GM12878 (cell line): ENCODE data around the gene IER2. TPM values are rescaled to one million over a fixed set of nuclear protein-coding genes. Genes with fewer than 3 reads are reported as not detected.

ENCODE experiments used
- CHD2 ChIP-seq: IDR thresholded peaks from 2 replicates; pipeline ENCODE4 v1.6.1; 2011; ENCODE audit warnings: low read depth, low read length, improper control_type of control experiment, borderline replicate concordance
- DPF2 ChIP-seq: fragments of 450-650 bp; IDR thresholded peaks from 2 replicates; pipeline ENCODE4 v1.6.1; 2017; ENCODE audit warnings: mild to moderate bottlenecking
- EGR1 ChIP-seq, 2 experiments: IDR thresholded peaks; 1 replicate in 1 of 2; 2 replicates in 1 of 2; pipeline ENCODE4 v1.6.1; 2011 to 2012; ENCODE audit warnings: low read depth in 2 of 2, low read length in 2 of 2, borderline replicate concordance in 1 of 2, mild to moderate bottlenecking in 1 of 2, moderate library complexity in 1 of 2
- FOS ChIP-seq: IDR thresholded peaks from 3 replicates; pipeline ENCODE4 v1.6.1; 2011; ENCODE audit warnings: borderline replicate concordance; ENCODE audit not compliant: insufficient read length; ENCODE audit errors: extremely low read depth
- HDAC2 ChIP-seq: fragments of 200-600 bp; sonication (generic); IDR thresholded peaks from 2 replicates; pipeline ENCODE4 v1.6.1; 2017
- IKZF2 ChIP-seq, 2 experiments: fragments of 450-650 bp; IDR thresholded peaks; 2 replicates each; pipeline ENCODE4 v1.6.1; 2017; ENCODE audit warnings: mild to moderate bottlenecking in 2 of 2, moderate library complexity in 2 of 2
- KDM1A ChIP-seq: fragments of 200-600 bp; sonication (generic); IDR thresholded peaks from 2 replicates; pipeline ENCODE4 v1.6.1; 2016; ENCODE audit warnings: borderline replicate concordance
- MTA2 ChIP-seq: fragments of 450-650 bp; IDR thresholded peaks from 2 replicates; pipeline ENCODE4 v1.6.1; 2016; ENCODE audit warnings: low read depth, mild to moderate bottlenecking, moderate library complexity
- NFYA ChIP-seq: IDR thresholded peaks from 2 replicates; pipeline ENCODE4 v1.6.1; 2011; ENCODE audit warnings: low read depth, mild to moderate bottlenecking, low read length, improper control_type of control experiment, borderline replicate concordance
- PAX8 ChIP-seq: fragments of 450-650 bp; IDR thresholded peaks from 2 replicates; pipeline ENCODE4 v1.6.1; 2017; ENCODE audit warnings: mild to moderate bottlenecking, moderate library complexity
- PML ChIP-seq: IDR thresholded peaks from 2 replicates; pipeline ENCODE4 v1.6.1; 2012; ENCODE audit warnings: low read length, inconsistent platforms
- RAD21 ChIP-seq: IDR thresholded peaks from 2 replicates; pipeline ENCODE4 v1.6.1; 2011; ENCODE audit warnings: mild to moderate bottlenecking, low read depth, low read length, moderate library complexity; ENCODE audit not compliant: insufficient read depth
- RELB ChIP-seq: fragments of 450-650 bp; IDR thresholded peaks from 2 replicates; pipeline ENCODE4 v1.6.1; 2017; ENCODE audit warnings: low read depth, mild to moderate bottlenecking, moderate library complexity
- SMARCA5 ChIP-seq: fragments of 450-650 bp; IDR thresholded peaks from 2 replicates; pipeline ENCODE4 v1.6.1; 2017; ENCODE audit warnings: mild to moderate bottlenecking
- SRF ChIP-seq, 2 experiments: IDR thresholded peaks; 2 replicates each; pipeline ENCODE4 v1.6.1; 2011; ENCODE audit warnings: low read depth in 2 of 2, low read length in 2 of 2, mild to moderate bottlenecking in 1 of 2, moderate library complexity in 1 of 2
- STAT1 ChIP-seq: fragments of 450-650 bp; conservative IDR thresholded peaks from 2 replicates; pipeline ENCODE4 v1.6.1; 2014; ENCODE audit warnings: antibody characterized with exemption, mild to moderate bottlenecking
- ZBTB33 ChIP-seq: fragments of 450-650 bp; IDR thresholded peaks from 2 replicates; pipeline ENCODE4 v1.6.1; 2017; ENCODE audit warnings: mild to moderate bottlenecking
- ZNF24 ChIP-seq: fragments of 450-650 bp; IDR thresholded peaks from 2 replicates; pipeline ENCODE4 v1.6.1; 2017; ENCODE audit warnings: antibody characterized with exemption, mild to moderate bottlenecking
- ZNF687 ChIP-seq: fragments of 450-650 bp; IDR thresholded peaks from 2 replicates; pipeline ENCODE4 v1.6.1; 2017; ENCODE audit warnings: mild to moderate bottlenecking, moderate library complexity
- polyA plus RNA-seq, 11 experiments: library from polyadenylated mRNA; depleted of rRNA in 4 of 11; unstranded in 6 of 11; stranded (reverse) in 5 of 11; fragments of >200 nt; fragmentation: Nextera tagmentation in 4 of 11; fragmentation: Illumina TruSeq in 1 of 11; extraction: Ambion mirVana in 4 of 11; extraction: Trizol in 1 of 11; gene quantifications; 1 replicate in 1 of 11; 2 replicates in 10 of 11; pipeline versions ENCODE4 v1.2.1 to v1.2.3, GENCODE V29; 2011 to 2016; ENCODE audit warnings: inconsistent platforms in 2 of 11, missing spikeins in 2 of 11, low read depth in 1 of 11
- total RNA-seq, 4 experiments: library from RNA; depleted of rRNA in 3 of 4; stranded (reverse); fragments of >200 nt in 3 of 4; fragmentation: Illumina TruSeq in 1 of 4; extraction: Trizol in 1 of 4; gene quantifications; 2 replicates each; pipeline versions ENCODE4 v1.2.1 to v1.2.3, GENCODE V29; 2013 to 2021

IER2 gene
- total and polyA plus RNA-seq, 10 of the 15 experiments (the other 5 are each of a cell fraction or from before 2014, with no cell fraction given) = 2.8 to 94.5 (median 24.9) TPM

- no peak for TF ChIP-seq FOS
- TF ChIP-seq ZBTB33 = no peak
- TF ChIP-seq EGR1 (IDR thresholded peaks at IDR 0.05; ENCODE audit: borderline replicate concordance in 1 of 2, low read depth in 2 of 2, low read length in 2 of 2) = peak; percentile 36 to 89
- TF ChIP-seq HDAC2 = peak; percentile 94; the same call in 1 of the 2 replicates
- peak; percentile 80; the same call in 1 of the 2 replicates for TF ChIP-seq CHD2
- no peak for TF ChIP-seq NFYA
- peak; percentile 98 for TF ChIP-seq SMARCA5
- no peak for TF ChIP-seq DPF2
- TF ChIP-seq STAT1 = no peak; the same call in 1 of the 2 replicates
- peak; percentile 58 for TF ChIP-seq ZNF24
- TF ChIP-seq ZNF687 = no peak
- TF ChIP-seq RELB = peak; percentile 100
- TF ChIP-seq IKZF2 (IDR thresholded peaks at IDR 0.05) = peak; percentile 90 to 93
- no peak for TF ChIP-seq PAX8
- peak in 1 of 2 experiments; percentile 42; a peak in 1 of 4 replicates for TF ChIP-seq SRF (IDR thresholded peaks at IDR 0.05; ENCODE audit: low read depth in 2 of 2, low read length in 2 of 2)
- no peak for TF ChIP-seq RAD21
- TF ChIP-seq KDM1A = 0 out of 2 replicates have a peak, but pooled peaks have one; percentile 67
- peak; percentile 78; the same call in 1 of the 2 replicates for TF ChIP-seq PML
- TF ChIP-seq MTA2 = peak; percentile 56
These were observed 33.7 kb upstream of the IER2 start, which contains the start of gene TRMT1 (continued) for GRCh38 chr19:13116282-13117175.
